HG02840 (cell line): ENCODE results near the gene CAMKK1.

Experiments used
- ATAC-seq: cut with Tn5 transposase; IDR thresholded peaks from one replicate; pipeline ENCODE4 v1.9.1; 2021; ENCODE audit warnings: mild to moderate bottlenecking, moderate library complexity, moderate number of reproducible peaks; ENCODE audit not compliant: unreplicated experiment, low FRiP score

The CAMKK1 gene

DNA sequence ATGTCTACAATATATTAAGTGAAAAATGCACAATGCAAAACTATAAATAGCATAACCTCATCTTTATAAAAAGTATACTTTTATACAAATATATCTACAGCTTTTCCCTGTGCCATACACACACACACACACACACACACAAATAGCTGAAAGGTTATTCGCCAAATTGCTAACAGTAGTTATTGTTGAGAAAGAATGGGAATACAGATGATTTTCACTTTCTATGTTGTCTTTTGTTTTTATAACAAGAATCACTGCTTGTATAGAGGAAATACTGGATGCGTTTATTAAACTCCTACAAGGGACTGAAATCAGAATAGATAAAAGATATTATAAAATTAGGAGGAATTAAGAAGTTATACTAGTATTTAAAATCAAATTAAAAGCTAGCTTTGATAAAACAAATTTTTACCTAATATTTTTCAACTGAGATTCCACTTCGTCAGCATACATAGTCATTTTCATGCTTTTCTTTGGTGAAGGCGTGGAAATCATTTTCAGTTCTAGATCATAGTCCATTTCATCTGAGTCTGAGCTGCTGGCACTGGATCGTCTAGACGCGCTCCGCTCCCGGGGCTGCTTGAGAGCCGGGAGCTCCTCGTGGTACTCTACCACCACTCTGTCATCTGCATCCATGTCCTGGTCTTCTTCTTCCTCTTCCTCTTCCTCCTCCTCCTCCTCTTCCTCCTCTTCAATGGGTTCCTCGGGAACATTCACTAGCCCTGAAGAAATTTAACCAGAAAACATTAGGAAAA is 74.8 kb downstream of the CAMKK1 start:
- no peak for ATAC-seq

DNA sequence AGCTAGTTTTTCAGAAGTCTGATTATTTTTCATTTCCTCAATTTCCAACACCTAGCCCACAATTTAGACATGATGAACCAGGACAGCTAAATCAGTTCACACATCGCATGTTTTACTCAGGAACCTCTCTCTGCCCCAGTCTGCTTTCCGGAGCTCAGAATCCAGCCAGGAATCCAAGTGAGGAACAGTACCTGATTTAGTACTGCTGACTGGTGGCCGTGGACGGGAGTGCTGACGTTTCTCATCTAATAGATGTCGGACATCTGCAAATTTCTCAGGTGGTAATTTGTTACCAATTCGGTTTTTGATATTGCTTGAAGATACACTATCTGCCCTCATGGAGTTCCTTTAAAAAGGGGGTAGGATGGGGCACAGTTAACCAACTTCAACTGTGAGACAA is 76.9 kb downstream of the CAMKK1 start:
- no peak for ATAC-seq

GRCh38 chr17:3815122-3815521 is 77.7 kb downstream of the CAMKK1 start:
- no peak for ATAC-seq

- no peak for ATAC-seq
These were observed 78.5 kb downstream of the CAMKK1 start for GRCh38 chr17:3814361-3814760.

DNA sequence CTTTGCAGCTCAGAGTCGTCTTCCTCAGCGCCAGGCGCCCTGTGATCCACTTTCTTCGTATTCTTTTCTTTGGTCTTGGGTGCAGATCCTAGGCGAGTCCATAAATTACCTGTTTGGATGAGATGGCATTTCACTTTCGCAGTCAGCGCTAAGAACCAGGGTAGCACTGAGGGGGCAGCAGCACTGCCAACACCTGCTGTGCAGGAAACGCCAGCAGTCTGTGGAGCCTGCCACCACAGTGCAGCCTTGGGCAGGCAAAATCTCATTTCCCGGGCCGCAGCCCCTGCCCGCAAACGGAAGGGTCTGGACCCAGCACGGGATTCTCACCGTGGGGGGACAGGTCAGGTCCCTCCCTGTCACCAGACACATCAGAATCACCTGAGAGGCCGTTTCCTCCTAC is 79.7 kb downstream of the CAMKK1 start:
- no peak for ATAC-seq

DNA sequence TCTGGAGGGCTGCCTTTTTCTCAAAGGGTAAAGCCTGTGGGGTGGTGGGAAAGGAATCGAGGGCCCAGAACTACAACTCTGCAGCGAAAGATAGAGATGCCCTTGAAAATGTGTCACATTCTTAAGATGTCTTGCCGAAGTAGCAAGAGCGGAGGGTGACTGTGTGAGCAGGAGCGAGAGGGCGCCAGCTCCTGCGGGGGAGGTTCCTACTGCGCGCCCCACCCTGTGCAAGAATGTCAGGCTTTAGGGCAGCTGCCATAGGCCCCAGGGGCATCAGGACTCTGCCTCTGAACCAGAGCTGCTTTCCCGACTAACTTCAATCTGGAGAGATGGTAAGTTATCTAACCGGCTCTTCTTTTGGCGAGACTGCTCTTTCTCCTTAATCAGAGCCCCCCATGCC is 80.1 kb downstream of the CAMKK1 start:
- no peak for ATAC-seq

- no peak for ATAC-seq
These were observed 80.6 kb downstream of the CAMKK1 start for GRCh38 chr17:3812284-3812683.
